Liver (tissue), 9 donors: ENCODE measurements around the gene ARSD. TPM values are rescaled to one million over a fixed set of nuclear protein-coding genes. Genes with fewer than 3 reads are reported as not detected.

Experiments used
- DNase-seq: peaks from one replicate; pipeline ENCODE4 v3.0.0-alpha.2; 2017; ENCODE audit warnings: low spot score
- H3K27ac ChIP-seq, 2 donors: one replicate each; pipeline ENCODE4 v1.7.0; 2013; ENCODE audit warnings: inconsistent platforms in 2 of 2, low read length in 2 of 2, control low read depth in 1 of 2, low read depth in 1 of 2, mild to moderate bottlenecking in 1 of 2
- H3K27me3 ChIP-seq, 4 donors: one replicate each; pipeline versions ENCODE4 v1.6.1 to v1.7.0; 2013; ENCODE audit warnings: low read length in 3 of 4, inconsistent platforms in 1 of 4, mild to moderate bottlenecking in 1 of 4, moderate library complexity in 1 of 4; ENCODE audit not compliant: control insufficient read depth in 4 of 4, insufficient read depth in 4 of 4
- H3K36me3 ChIP-seq, 4 donors: one replicate each; pipeline versions ENCODE4 v1.6.1 to v1.7.0; 2013; ENCODE audit warnings: low read length in 3 of 4, mild to moderate bottlenecking in 3 of 4, low read depth in 1 of 4, moderate library complexity in 1 of 4; ENCODE audit not compliant: control insufficient read depth in 4 of 4, insufficient read depth in 3 of 4
- H3K4me1 ChIP-seq, 4 donors: one replicate each; pipeline versions ENCODE4 v1.6.1 to v1.7.0; 2013; ENCODE audit warnings: low read length in 3 of 4, mild to moderate bottlenecking in 3 of 4, moderate library complexity in 1 of 4; ENCODE audit not compliant: control insufficient read depth in 4 of 4, insufficient read depth in 4 of 4
- H3K4me3 ChIP-seq, 3 donors: one replicate each; pipeline versions ENCODE4 v1.6.1 to v1.7.0; 2013; ENCODE audit warnings: low read length in 3 of 3, control low read depth in 1 of 3, low read depth in 1 of 3, mild to moderate bottlenecking in 1 of 3
- H3K9ac ChIP-seq, 2 donors: one replicate each; pipeline ENCODE4 v1.7.0; 2013; ENCODE audit warnings: low read length in 2 of 2, mild to moderate bottlenecking in 2 of 2, moderate library complexity in 2 of 2, control low read depth in 1 of 2, low read depth in 1 of 2
- H3K9me3 ChIP-seq, 4 donors: one replicate each; pipeline versions ENCODE4 v1.6.1 to v1.7.0; 2013; ENCODE audit warnings: low read length in 3 of 4; ENCODE audit not compliant: control insufficient read depth in 4 of 4
- EGR1 ChIP-seq, 2 donors: IDR thresholded peaks; 2 replicates each; pipeline ENCODE4 v1.6.1; 2016 to 2018; ENCODE audit warnings: antibody characterized with exemption in 2 of 2, low read depth in 2 of 2
- FOXA1 ChIP-seq: IDR thresholded peaks from 2 replicates; pipeline ENCODE4 v1.6.1; 2016; ENCODE audit warnings: antibody characterized with exemption
- FOXA2 ChIP-seq: IDR thresholded peaks from 2 replicates; pipeline ENCODE4 v1.6.1; 2016; ENCODE audit warnings: antibody characterized with exemption
- HNF4G ChIP-seq: IDR thresholded peaks from 2 replicates; pipeline ENCODE4 v1.6.1; 2016; ENCODE audit warnings: antibody characterized with exemption
- JUND ChIP-seq, 2 donors: IDR thresholded peaks; 2 replicates each; pipeline ENCODE4 v1.6.1; 2016; ENCODE audit warnings: antibody characterized with exemption in 2 of 2
- MAX ChIP-seq: IDR thresholded peaks from 2 replicates; pipeline ENCODE4 v1.6.1; 2016; ENCODE audit warnings: antibody characterized with exemption
- RAD21 ChIP-seq, 2 donors: IDR thresholded peaks; 2 replicates each; pipeline ENCODE4 v1.6.1; 2016; ENCODE audit warnings: antibody characterized with exemption in 2 of 2, mild to moderate bottlenecking in 2 of 2
- REST ChIP-seq: IDR thresholded peaks from 2 replicates; pipeline ENCODE4 v1.6.1; 2016; ENCODE audit warnings: antibody characterized with exemption, mild to moderate bottlenecking
- SP1 ChIP-seq: IDR thresholded peaks from 2 replicates; pipeline ENCODE4 v1.6.1; 2018; ENCODE audit warnings: antibody characterized with exemption, mild to moderate bottlenecking
- TAF1 ChIP-seq: conservative IDR thresholded peaks from 2 replicates; pipeline ENCODE4 v1.6.1; 2016; ENCODE audit warnings: antibody characterized with exemption, mild to moderate bottlenecking
- YY1 ChIP-seq: IDR thresholded peaks from 2 replicates; pipeline ENCODE4 v1.6.1; 2016; ENCODE audit warnings: antibody characterized with exemption, mild to moderate bottlenecking
- ZBTB33 ChIP-seq: IDR thresholded peaks from 2 replicates; pipeline ENCODE4 v1.6.1; 2016; ENCODE audit warnings: antibody characterized with exemption
- WGBS: extraction: QIAGEN DNeasy Blood & Tissue Kit; methylation state at CpG from one replicate; pipeline ENCODE4 v1.1.7; 2013; 5-methylcytosine and 5-hydroxymethylcytosine counted together
- polyA plus RNA-seq, 2 donors: library from polyadenylated mRNA; stranded (reverse) in 1 of 2; unstranded in 1 of 2; fragments of 200-250 nt in 1 of 2; fragments of >200 nt in 1 of 2; fragmentation: Nextera tagmentation in 1 of 2; extraction: Ambion mirVana in 1 of 2; gene quantifications; one replicate each; pipeline versions ENCODE4 v1.2.1 to v1.2.3, GENCODE V29; 2013 to 2015
- total RNA-seq, 2 donors: library from RNA; depleted of rRNA; stranded (reverse); fragments of >200 nt; gene quantifications; one replicate each; pipeline ENCODE4 v1.2.3, GENCODE V29; 2014
- TF ChIP-seq, protein P1 (sequence below): fragments of 150-350 bp; IDR thresholded peaks from 2 replicates; pipeline ENCODE4 v1.5.1; 2017; ENCODE audit warnings: improper control_type of control experiment, low read depth, low read length; ENCODE audit not compliant: missing input control
- donor health status: healthy.
- donor health status: healthy.
- donor health status: healthy.
- donor health status: healthy.
- donor health status: healthy.

ARSD gene
- total and polyA plus RNA-seq, 4 donors, result 11.3 to 42.4 (median 19.5) TPM

DNA sequence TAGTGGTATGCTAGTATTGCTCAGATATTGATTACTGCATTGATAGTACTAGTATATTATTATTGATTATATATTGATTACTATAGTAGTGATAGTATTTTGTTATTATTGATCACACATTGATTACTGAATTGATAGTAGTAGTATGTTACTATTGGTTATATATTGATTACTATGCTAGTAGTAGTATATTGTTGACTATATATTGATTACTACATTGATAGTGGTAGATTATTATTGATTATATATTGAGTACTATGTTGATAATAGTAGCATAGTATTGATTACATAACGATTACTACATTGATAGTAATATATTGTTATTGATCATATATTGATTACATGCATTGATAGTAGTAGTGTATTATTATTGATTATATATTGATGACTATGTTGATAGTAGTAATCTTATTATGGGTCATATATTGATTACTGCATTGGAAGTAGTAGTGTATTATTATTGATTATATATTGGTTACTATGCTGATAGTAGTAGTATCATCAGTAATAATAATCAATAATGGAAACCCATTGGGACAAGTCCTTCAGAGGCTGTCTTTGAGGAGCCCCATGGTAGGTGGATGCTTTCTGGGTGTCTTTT is 69.8 kb downstream of the ARSD start:
- no peak overlapping the region for H3K9ac ChIP-seq
- H3K4me3 ChIP-seq, result no peak overlapping the region
- WGBS, result 84% methylated on average over 1 of the region's 1 CpG
- H3K9me3 ChIP-seq, result no peaks in the 10 kb centered on the region
- peaks cover 0 to 68% (median 27%) of the 10 kb centered on the region in 4 donors for H3K36me3 ChIP-seq
- TF ChIP-seq EGR1 (IDR thresholded peaks at IDR 0.05; ENCODE audit: low read depth in 2 of 2), result no peak
- no peak for TF ChIP-seq FOXA1
- TF ChIP-seq, protein P1, sequence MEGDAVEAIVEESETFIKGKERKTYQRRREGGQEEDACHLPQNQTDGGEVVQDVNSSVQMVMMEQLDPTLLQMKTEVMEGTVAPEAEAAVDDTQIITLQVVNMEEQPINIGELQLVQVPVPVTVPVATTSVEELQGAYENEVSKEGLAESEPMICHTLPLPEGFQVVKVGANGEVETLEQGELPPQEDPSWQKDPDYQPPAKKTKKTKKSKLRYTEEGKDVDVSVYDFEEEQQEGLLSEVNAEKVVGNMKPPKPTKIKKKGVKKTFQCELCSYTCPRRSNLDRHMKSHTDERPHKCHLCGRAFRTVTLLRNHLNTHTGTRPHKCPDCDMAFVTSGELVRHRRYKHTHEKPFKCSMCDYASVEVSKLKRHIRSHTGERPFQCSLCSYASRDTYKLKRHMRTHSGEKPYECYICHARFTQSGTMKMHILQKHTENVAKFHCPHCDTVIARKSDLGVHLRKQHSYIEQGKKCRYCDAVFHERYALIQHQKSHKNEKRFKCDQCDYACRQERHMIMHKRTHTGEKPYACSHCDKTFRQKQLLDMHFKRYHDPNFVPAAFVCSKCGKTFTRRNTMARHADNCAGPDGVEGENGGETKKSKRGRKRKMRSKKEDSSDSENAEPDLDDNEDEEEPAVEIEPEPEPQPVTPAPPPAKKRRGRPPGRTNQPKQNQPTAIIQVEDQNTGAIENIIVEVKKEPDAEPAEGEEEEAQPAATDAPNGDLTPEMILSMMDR, result no peak
- TF ChIP-seq JUND (IDR thresholded peaks at IDR 0.05), result no peak
- TF ChIP-seq FOXA2, result no peak
- TF ChIP-seq REST, result no peak
- TF ChIP-seq SP1, result no peak
- no peak for TF ChIP-seq TAF1
- TF ChIP-seq YY1, result no peak
- TF ChIP-seq MAX, result no peak
- no peak for TF ChIP-seq ZBTB33
- no peak for TF ChIP-seq HNF4G
- H3K27me3 ChIP-seq, result no peaks in the 10 kb centered on the region
- no peak overlapping the region for H3K27ac ChIP-seq
- no peak for DNase-seq
- H3K4me1 ChIP-seq, result no peaks in the 10 kb centered on the region

- no peak overlapping the region for H3K27ac ChIP-seq
- no peak overlapping the region for H3K4me3 ChIP-seq
- no peaks in the 10 kb centered on the region for H3K9me3 ChIP-seq
- no peaks in the 10 kb centered on the region for H3K27me3 ChIP-seq
- TF ChIP-seq RAD21 (IDR thresholded peaks at IDR 0.05), result no peak
- TF ChIP-seq MAX, result no peak
- TF ChIP-seq, protein P1, result no peak
- no peak for TF ChIP-seq EGR1 (IDR thresholded peaks at IDR 0.05; ENCODE audit: low read depth in 2 of 2)
- no peak for TF ChIP-seq ZBTB33
- TF ChIP-seq JUND (IDR thresholded peaks at IDR 0.05), result no peak
- H3K4me1 ChIP-seq, result no peaks in the 10 kb centered on the region
- DNase-seq, result no peak
- WGBS, result 92% methylated on average over 3 of the region's 3 CpGs
- peaks cover 0 to 63% (median 33%) of the 10 kb centered on the region in 4 donors for H3K36me3 ChIP-seq
- H3K9ac ChIP-seq, result no peak overlapping the region
Observed at GRCh38 chrX:2857566-2857965, 71.6 kb downstream of the ARSD start.
